ENCODE results near the gene KRTAP25-1.

The KRTAP25-1 gene

DNA sequence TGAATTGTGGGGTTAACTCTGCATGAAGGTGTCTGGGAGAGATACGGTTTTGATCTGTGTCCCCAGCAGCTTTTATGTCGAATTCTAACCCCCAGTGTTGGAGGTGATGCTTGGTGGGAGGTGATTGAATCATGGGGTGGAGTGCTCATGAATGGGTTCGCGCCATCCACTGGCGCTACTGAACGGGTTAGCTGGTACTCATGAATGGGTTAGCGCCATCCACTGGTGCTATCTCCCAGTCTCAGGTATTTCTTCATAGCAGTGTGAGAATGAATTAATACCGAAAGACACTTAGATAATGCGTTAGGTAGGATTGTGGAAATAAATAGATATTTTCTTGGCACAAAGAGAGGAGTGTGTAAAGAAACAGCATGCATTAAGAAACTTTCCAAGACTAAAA is 40.5 kb downstream of the KRTAP25-1 start:
- DNase-seq = no peak

DNA sequence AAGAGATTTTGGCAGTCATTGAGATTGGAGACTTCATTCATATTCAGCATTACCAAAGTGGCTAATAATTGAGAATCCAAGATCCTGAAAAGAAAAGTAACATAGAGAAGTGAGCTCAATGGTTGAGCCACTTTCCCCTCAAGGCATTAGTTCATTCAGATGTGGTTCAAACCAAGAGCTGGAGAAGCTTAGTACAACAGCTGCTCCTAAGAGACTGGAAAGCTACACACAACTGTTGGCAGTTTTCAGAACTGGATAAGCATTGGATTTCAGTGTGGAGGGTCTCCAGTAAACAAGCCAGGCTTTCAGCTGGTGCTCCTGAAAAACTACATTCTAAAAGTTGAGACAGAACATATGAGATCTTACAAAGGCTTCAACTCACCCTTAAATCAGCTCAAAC is 44.3 kb downstream of the KRTAP25-1 start:
- DNase-seq = no peak

DNA sequence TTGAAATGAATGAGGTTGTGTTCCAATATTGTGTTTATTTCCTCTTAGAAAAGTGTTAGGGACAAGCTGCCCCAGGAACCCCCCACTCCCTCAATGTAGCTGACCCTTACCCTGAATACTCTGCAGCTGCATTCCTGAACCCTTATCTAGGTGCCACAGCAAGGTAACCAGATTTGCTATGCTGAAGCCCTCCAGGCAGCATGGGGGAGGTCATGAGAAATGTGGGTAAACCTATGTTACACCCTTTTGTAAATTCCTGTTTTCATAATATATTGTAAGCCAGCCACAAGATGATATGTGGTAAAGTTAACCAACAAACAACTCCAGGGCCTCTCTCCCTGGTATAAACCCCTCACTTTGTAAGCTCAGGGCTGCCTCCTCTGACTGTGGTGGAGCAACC is 45.6 kb downstream of the KRTAP25-1 start:
- no peak for DNase-seq

DNA sequence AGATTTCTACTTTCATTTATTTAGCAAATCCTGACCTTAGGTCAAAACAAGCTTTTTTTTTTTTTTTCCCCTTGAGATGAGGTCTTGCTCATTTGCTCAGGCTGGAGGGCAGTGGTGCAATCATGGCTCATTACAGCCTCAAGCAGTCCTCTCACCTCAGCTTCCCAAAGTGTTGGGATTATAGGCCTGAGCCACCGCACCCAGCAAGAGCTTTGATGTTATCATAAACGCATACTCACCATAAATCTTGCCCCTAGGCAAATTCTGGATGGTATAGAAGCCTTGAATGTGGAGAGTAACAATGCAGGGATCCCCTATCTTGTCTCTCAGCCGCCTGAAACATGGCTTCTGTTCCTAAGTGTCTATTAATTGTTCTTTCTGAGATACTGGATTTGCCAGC is 48.7 kb downstream of the KRTAP25-1 start:
- no peak for DNase-seq
